NB4 (cell line): Measurements from ENCODE around the gene SLC35A4.

Experiments used
- DNase-seq: peaks from one replicate; pipeline ENCODE4 v3.0.0; 2010; ENCODE audit warnings: low read depth
- H3K4me3 ChIP-seq: one replicate; pipeline ENCODE4 v1.5.1; 2011; ENCODE audit warnings: mild to moderate bottlenecking, low read depth, low read length, moderate library complexity
- MYC ChIP-seq: IDR thresholded peaks from 2 replicates; pipeline ENCODE4 v1.6.1; 2011; ENCODE audit warnings: low read depth, low read length
- POLR2A ChIP-seq: IDR thresholded peaks from 2 replicates; pipeline ENCODE4 v1.6.1; 2011; ENCODE audit warnings: mild to moderate bottlenecking; ENCODE audit not compliant: insufficient read length; ENCODE audit errors: extremely low read depth
- TF ChIP-seq, protein P1 (sequence below): IDR thresholded peaks from 2 replicates; pipeline ENCODE4 v1.6.1; 2011; ENCODE audit warnings: low read depth, low read length
- TF ChIP-seq, protein P2 (sequence below): IDR thresholded peaks from one replicate; pipeline ENCODE4 v1.5.1; 2012; ENCODE audit warnings: low read depth, low read length

Gene SLC35A4

DNA sequence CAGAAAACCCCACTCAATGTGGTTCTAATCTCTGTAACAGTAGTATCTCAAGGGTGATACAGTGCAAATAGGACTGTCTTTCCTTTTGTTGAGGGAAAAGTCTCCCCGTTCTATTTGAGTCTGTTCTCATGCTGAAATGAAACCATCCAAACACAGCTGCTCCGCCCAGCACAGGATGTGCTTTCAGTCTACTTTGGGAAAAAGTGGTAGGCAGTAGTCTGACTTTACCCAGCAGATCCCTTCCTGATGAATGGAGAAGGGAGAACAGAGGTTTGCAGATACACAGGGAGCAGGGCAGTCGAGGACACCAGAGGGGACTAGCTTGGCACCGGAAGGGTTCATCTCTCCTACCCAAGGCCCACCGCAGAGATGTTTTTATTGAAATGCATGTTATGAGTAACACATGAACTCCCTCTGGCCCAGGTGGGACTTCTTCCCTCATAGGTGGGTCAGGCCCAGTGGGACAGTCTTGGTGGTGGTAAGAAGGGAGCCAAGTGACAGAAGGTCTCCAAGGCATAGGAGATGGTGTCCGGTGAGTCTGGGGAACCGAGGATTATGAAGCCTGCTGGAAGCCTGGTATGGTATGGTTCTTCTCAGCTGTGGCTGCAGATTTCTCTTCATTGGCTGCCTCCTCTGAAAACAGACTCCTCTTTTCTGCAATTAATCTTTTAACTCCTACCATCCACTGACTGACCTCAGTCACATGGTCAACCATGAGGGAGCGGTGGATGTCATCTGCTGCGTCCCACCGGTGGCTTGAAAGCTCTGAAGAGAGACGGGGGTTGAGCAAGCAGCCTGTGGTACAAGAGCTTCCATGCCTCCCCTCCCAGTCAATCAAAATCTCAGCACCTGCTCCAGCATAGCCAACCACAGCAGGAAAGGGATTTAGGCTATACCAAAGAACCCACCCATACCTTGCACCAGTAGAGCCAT is 14.2 kb upstream of the SLC35A4 start:
- no peak overlapping the region for H3K4me3 ChIP-seq
- no peak for DNase-seq
- TF ChIP-seq MYC = no peak
- TF ChIP-seq, protein P1, sequence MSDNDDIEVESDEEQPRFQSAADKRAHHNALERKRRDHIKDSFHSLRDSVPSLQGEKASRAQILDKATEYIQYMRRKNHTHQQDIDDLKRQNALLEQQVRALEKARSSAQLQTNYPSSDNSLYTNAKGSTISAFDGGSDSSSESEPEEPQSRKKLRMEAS = no peak
- TF ChIP-seq, protein P2, sequence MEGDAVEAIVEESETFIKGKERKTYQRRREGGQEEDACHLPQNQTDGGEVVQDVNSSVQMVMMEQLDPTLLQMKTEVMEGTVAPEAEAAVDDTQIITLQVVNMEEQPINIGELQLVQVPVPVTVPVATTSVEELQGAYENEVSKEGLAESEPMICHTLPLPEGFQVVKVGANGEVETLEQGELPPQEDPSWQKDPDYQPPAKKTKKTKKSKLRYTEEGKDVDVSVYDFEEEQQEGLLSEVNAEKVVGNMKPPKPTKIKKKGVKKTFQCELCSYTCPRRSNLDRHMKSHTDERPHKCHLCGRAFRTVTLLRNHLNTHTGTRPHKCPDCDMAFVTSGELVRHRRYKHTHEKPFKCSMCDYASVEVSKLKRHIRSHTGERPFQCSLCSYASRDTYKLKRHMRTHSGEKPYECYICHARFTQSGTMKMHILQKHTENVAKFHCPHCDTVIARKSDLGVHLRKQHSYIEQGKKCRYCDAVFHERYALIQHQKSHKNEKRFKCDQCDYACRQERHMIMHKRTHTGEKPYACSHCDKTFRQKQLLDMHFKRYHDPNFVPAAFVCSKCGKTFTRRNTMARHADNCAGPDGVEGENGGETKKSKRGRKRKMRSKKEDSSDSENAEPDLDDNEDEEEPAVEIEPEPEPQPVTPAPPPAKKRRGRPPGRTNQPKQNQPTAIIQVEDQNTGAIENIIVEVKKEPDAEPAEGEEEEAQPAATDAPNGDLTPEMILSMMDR = no peak
- no peak for TF ChIP-seq POLR2A

DNA sequence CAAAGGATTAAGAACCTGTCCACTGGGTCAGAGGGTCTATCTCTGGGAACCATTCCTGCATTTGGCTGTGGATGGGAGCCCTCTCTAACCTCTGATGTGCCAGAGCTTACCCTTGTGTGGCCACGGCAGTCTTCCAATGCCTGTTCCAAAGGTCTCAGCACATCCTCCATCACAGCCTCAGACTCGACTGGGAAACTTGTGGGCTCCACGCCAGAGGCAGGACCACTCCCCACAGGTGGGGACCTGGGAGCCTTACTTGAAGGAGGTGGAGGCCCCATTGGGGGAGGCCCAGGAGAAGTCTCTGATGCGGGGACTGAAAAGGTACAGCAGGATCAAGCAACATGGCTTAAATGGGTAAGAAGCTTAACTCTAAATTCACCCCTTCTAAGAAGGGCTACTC is 12.8 kb upstream of the SLC35A4 start:
- DNase-seq = no peak
- no peak overlapping the region for H3K4me3 ChIP-seq
- no peak for TF ChIP-seq POLR2A
- TF ChIP-seq, protein P2 = no peak
- TF ChIP-seq, protein P1 = no peak
- no peak for TF ChIP-seq MYC

DNA sequence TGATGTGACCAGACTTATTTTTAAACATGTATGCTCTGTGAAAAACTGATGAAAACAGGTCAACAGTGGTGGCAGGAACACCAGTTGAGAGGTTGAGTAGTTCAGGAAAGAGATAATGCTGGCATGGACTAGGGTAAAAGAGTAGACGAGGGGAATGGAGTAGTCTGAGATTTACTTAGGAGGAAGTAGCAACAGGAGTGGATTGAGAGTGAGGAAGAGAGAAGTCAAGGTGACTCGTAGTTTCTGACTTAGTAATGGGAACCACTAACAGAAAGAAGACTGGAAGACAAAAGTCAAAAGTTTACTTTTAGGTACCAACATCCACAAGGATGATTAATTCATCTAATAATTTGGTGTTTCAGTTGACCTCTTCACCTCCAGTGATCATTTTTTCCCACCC is 11.0 kb upstream of the SLC35A4 start:
- H3K4me3 ChIP-seq = no peak overlapping the region
- DNase-seq = peak; percentile 52
- TF ChIP-seq, protein P1 = no peak

DNA sequence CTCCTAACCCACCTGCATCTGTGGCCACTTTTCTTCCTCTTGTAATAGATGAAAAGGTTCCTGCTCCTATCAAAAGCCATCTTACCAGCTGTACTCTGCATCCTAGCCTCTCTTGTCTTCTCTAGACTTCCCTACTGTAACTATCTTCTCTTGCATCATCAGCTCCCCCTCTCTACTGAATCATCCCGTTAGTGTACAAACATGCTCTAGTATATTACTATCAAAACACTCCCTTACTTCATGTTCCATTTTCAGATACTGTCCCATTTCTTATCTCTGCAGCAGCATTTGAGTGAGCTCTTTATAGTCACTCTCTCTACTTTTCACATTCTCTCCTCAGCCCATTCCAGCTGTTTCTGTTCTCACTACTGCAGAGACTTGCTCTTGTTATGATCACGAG is 10.2 kb upstream of the SLC35A4 start:
- H3K4me3 ChIP-seq = no peak overlapping the region
- TF ChIP-seq, protein P1 = no peak
- DNase-seq = peak; percentile 55

DNA sequence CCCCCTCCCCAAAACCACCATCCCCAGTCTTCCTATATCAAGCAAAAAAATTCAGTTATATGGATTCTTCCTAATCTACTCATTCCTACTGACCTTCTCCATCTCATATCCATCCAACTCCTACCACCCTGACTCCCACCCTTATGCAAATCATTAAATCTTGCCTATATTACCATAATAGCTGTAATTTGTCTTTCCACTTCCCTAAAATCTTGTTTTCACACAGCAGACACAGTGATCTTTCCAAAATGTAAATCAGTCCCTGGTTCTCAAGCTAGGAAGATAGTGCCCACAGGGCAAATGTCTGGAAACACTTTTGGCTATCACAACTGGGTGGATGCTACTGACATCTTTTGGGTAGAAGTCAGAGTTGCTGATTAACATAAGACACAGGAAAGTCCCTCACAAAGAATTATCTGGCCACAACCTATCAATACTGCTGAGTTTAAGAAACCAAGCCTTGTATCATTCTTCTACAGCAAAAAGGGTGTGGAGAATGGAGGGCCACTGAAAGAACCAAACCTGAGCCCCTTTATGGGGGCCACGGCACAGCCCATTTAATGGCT is 8.8 kb upstream of the SLC35A4 start:
- peak overlapping the region; percentile 91 for H3K4me3 ChIP-seq
- DNase-seq = no peak
- TF ChIP-seq, protein P1 = no peak
- TF ChIP-seq MYC (no peak), POLR2A (no peak)
- TF ChIP-seq, protein P2 = no peak

DNA sequence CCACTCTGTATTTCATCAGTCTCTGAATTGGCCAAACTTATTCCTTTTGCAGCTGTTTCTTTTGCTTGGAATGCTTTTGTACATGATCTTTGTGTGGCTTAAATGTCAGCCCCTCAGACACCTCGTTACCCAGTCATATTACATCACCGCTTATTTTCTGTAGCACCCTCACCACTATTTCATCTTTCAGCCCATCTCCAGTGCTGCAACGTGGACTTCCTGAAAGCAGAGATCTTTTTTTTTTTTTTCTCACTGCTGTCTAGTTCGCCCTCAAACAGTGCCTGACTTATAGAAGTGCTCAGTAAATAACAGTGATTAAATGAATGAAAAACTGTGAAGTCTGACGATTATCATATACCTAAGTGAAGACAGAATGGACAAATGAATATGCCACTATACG is 8.2 kb upstream of the SLC35A4 start:
- TF ChIP-seq, protein P1 = no peak
- TF ChIP-seq POLR2A = no peak
- TF ChIP-seq, protein P2 = no peak
- TF ChIP-seq MYC = no peak
- peak overlapping the region; percentile 91 for H3K4me3 ChIP-seq
- DNase-seq = peak; percentile 59
